Spleen (tissue), 7 donors: Measurements from ENCODE around the gene SLIT3.

Experiments
- CTCF ChIP-seq, 11 experiments: fragments of 200-600 bp in 7 of 11; fragments of 450-650 bp in 4 of 11; sonication (generic) in 4 of 11; IDR thresholded peaks in 8 of 11; conservative IDR thresholded peaks in 3 of 11; 1 replicate in 7 of 11; 2 replicates in 4 of 11; pipeline versions ENCODE4 v1.4.0 to v1.8.0; 2016 to 2021; ENCODE audit warnings: antibody characterized with exemption in 11 of 11, inconsistent platforms in 4 of 11, mild to moderate bottlenecking in 1 of 11
- POLR2A ChIP-seq, 3 donors: fragments of 450-650 bp; IDR thresholded peaks; one replicate each; pipeline ENCODE4 v1.5.1; 2017; ENCODE audit warnings: antibody characterized with exemption in 3 of 3, mild to moderate bottlenecking in 1 of 3
- donor health status: DM: no; HTN: no; CAD: no; lungs with moderate emphysema.
- donor health status: DM: no; HTN: no; CAD: no.
- donor health status: DM: no; HTN: no; CAD: no.

GRCh38 chr5:168655316-168655715 is 645.6 kb downstream of the SLIT3 start:
- TF ChIP-seq CTCF (IDR thresholded peaks at IDR 0.05 in 8 of 11, conservative IDR thresholded peaks at IDR 0.05 in 3 of 11) (no peak), POLR2A (IDR thresholded peaks at IDR 0.05) (no peak)
